ENCODE results near the gene CCDC74A. TPM values are rescaled to one million over a fixed set of nuclear protein-coding genes. Genes with fewer than 3 reads are reported as not detected.
"Not testable (repeated sequence)": the region's sequence is repeated elsewhere in the genome, so short reads cannot be mapped to it uniquely, and the experiment has no call there.

CCDC74A gene
- total RNA-seq, 1 experiment from 2014 or later: 1.2 TPM

DNA sequence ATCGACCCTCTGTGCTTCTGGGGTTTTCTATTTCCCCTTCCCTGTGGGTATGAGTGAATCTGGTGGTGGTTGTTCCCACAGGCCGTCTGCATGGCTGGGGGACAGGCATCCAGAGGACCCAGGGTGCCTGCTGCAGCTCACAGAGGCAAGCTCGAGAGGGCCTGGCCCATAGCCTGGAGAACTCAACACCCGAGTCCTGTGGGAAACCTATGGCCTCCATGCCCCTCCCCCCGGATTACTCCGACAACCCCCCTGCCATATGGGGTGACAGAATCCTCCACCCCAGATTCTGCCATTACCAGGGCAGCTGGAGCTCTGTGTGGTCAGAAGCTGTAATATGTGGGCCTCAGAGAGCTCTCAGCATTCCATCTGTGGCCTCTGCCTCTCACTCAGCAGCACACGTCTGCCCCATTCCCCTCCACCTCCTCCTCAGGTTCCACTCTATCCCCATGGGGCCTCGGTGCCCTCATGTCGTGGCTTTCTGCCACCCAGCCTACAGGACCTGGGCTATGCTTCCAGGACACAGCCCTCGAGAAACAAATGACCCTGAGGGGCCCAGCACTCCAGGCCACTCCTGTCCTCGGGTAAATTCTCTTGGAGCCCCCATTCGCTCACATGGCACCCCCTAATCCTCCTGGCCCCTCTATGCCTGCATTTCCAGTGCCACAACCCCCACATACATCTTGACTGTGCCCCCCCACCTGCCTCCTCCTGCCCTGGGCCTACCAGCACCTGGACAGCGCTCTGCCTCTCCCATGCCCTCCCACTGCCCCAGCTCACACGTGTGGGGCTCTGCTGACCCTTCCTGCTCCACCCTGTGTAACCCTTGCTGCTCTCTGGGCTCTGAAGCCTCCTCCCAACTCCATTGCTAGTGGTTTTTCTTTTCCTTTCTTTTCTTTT is 39.1 kb upstream of the CCDC74A start:
- H3K27ac Mint-ChIP-seq (ENCODE audit: unreplicated experiment): no peak overlapping the region
- DNase-seq: no peak
- intact Hi-C loops (cut with micrococcal nuclease; ENCODE audit: unreplicated experiment): no loop called here
- CTCF ChIA-PET: no interaction called here
- BruUV-seq (replicated peaks): no TSS peak
- peaks cover 11% of the 10 kb centered on the region for H3K4me1 Mint-ChIP-seq (ENCODE audit: low read depth, unreplicated experiment)
- H3K36me3 Mint-ChIP-seq (ENCODE audit: insufficient read depth, unreplicated experiment): peaks cover 35% of the 10 kb centered on the region
- TF ChIP-seq, protein P1, sequence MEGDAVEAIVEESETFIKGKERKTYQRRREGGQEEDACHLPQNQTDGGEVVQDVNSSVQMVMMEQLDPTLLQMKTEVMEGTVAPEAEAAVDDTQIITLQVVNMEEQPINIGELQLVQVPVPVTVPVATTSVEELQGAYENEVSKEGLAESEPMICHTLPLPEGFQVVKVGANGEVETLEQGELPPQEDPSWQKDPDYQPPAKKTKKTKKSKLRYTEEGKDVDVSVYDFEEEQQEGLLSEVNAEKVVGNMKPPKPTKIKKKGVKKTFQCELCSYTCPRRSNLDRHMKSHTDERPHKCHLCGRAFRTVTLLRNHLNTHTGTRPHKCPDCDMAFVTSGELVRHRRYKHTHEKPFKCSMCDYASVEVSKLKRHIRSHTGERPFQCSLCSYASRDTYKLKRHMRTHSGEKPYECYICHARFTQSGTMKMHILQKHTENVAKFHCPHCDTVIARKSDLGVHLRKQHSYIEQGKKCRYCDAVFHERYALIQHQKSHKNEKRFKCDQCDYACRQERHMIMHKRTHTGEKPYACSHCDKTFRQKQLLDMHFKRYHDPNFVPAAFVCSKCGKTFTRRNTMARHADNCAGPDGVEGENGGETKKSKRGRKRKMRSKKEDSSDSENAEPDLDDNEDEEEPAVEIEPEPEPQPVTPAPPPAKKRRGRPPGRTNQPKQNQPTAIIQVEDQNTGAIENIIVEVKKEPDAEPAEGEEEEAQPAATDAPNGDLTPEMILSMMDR (IDR thresholded peaks at IDR 0.05; ENCODE audit: unreplicated experiment): no peak
- no peak overlapping the region for H3K4me3 Mint-ChIP-seq (ENCODE audit: low read depth, unreplicated experiment)
- H3K27me3 Mint-ChIP-seq (ENCODE audit: unreplicated experiment): no peaks in the 10 kb centered on the region
- no peaks in the 10 kb centered on the region for H3K9me3 Mint-ChIP-seq (ENCODE audit: low read depth, unreplicated experiment)

GRCh38 chr2:131490616-131491468 is 36.8 kb upstream of the CCDC74A start:
- H3K36me3 Mint-ChIP-seq (ENCODE audit: insufficient read depth, unreplicated experiment): peaks cover 47% of the 10 kb centered on the region
- CTCF ChIA-PET; BruUV-seq (replicated peaks); H3K9me3 Mint-ChIP-seq (ENCODE audit: low read depth, unreplicated experiment); H3K27ac Mint-ChIP-seq (ENCODE audit: unreplicated experiment); H3K27me3 Mint-ChIP-seq (ENCODE audit: unreplicated experiment): not testable (repeated sequence)
- intact Hi-C loops (cut with micrococcal nuclease; ENCODE audit: unreplicated experiment): loop anchor here (10.0 kb wide), 1 partner anchor 336 kb away; no protein-coding TSS in a partner anchor
- peaks cover 17% of the 10 kb centered on the region for H3K4me1 Mint-ChIP-seq (ENCODE audit: low read depth, unreplicated experiment)
- peak overlapping the region; percentile 95 for H3K4me3 Mint-ChIP-seq (ENCODE audit: low read depth, unreplicated experiment)
- peak; percentile 8 for DNase-seq

DNA sequence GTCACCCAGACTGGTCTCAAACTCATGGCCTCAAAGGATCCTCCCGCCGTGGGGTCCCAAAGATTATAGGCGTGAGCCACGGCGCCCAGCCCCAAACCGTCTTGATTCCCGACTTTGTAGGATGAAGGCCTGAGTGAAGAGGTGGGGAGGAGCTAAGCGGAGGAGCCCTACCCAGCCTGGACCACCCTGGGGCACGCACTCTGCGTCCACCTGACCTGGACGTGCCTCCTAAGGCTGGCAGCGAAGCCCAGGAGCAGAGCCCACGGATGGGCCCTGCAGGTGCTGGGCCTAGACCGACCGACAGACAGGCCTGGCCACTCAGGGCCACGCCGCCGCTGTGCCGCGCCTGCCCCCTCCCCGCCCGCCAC is 36.2 kb upstream of the CCDC74A start:
- intact Hi-C loops (cut with micrococcal nuclease; ENCODE audit: unreplicated experiment): loop anchor here (10.0 kb wide), 1 partner anchor 337 kb away; no protein-coding TSS in a partner anchor
- H3K36me3 Mint-ChIP-seq (ENCODE audit: insufficient read depth, unreplicated experiment): peaks cover 47% of the 10 kb centered on the region
- BruUV-seq (replicated peaks); H3K27me3 Mint-ChIP-seq (ENCODE audit: unreplicated experiment); H3K27ac Mint-ChIP-seq (ENCODE audit: unreplicated experiment); CTCF ChIA-PET; H3K9me3 Mint-ChIP-seq (ENCODE audit: low read depth, unreplicated experiment): not testable (repeated sequence)
- peak overlapping the region; percentile 95 for H3K4me3 Mint-ChIP-seq (ENCODE audit: low read depth, unreplicated experiment)
- DNase-seq: peak; percentile 9
- H3K4me1 Mint-ChIP-seq (ENCODE audit: low read depth, unreplicated experiment): peaks cover 17% of the 10 kb centered on the region

DNA sequence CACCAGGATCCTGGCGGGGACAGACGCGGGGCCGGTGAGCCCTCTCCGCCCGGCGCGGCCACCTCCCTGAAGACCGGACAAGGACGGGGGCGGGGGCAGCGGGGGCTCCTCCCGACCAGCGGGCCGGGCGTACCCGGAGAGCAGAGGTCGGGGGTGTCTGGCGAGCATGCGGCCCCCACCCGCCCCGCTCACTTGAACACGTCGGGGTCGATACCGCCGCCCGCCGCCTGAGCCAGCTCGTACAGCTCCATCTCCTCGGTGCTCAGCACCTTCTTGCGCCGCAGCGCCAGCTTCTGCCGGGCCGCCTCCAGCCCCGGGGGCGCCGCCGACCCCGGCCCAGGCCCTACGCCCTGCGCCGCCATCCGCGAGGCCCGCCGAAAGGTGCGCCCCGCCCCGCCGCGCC is 35.7 kb upstream of the CCDC74A start, which contains the start of gene MZT2A:
MZT2A (minus strand) TSS at position 383 of the 403 bp plus-strand sequence; CDS start at position 362, 21 bp downstream.
- intact Hi-C loops (cut with micrococcal nuclease; ENCODE audit: unreplicated experiment): loop anchor here (1.0 to 10.0 kb wide), 3 partner anchors 79 to 337 kb away; no protein-coding TSS in a partner anchor
- CTCF ChIA-PET: interaction anchor here (1.1 to 1.3 kb wide), 2 partner anchors 181 to 399 kb away, joined by 4 to 11 read pairs; partner anchors contain the start of gene FAM168B
- H3K4me3 Mint-ChIP-seq (ENCODE audit: low read depth, unreplicated experiment): peak within 1 kb of the TSS; percentile 95
- not testable (repeated sequence) for DNase-seq; H3K27me3 Mint-ChIP-seq (ENCODE audit: unreplicated experiment); BruUV-seq (replicated peaks); H3K9me3 Mint-ChIP-seq (ENCODE audit: low read depth, unreplicated experiment)
- H3K27ac Mint-ChIP-seq (ENCODE audit: unreplicated experiment): peak within 1 kb of the TSS; percentile 94
- H3K36me3 Mint-ChIP-seq (ENCODE audit: insufficient read depth, unreplicated experiment): peaks cover 47% of the 10 kb centered on the region
- peaks cover 17% of the 10 kb centered on the region for H3K4me1 Mint-ChIP-seq (ENCODE audit: low read depth, unreplicated experiment)

GRCh38 chr2:131492418-131493198 is 35.1 kb upstream of the CCDC74A start:
- Mint-ChIP-seq H3K4me3 (ENCODE audit: low read depth, unreplicated experiment) (peak overlapping the region; percentile 95), H3K9me3 (ENCODE audit: low read depth, unreplicated experiment) (no peaks in the 10 kb centered on the region), H3K4me1 (ENCODE audit: low read depth, unreplicated experiment) (peaks cover 17% of the 10 kb centered on the region), H3K36me3 (ENCODE audit: insufficient read depth, unreplicated experiment) (peaks cover 47% of the 10 kb centered on the region), H3K27ac (ENCODE audit: unreplicated experiment) (peak overlapping the region; percentile 94), H3K27me3 (ENCODE audit: unreplicated experiment) (no peaks in the 10 kb centered on the region)
- BruUV-seq (replicated peaks): no TSS peak
- intact Hi-C loops (cut with micrococcal nuclease; ENCODE audit: unreplicated experiment): loop anchor here (1.0 to 10.0 kb wide), 3 partner anchors 79 to 338 kb away; no protein-coding TSS in a partner anchor
- DNase-seq: peak; percentile 95
- CTCF ChIA-PET: interaction anchor here (0.6 to 1.3 kb wide), 5 partner anchors 43 to 683 kb away, joined by 3 to 11 read pairs (median 4); partner anchors contain the start of gene FAM168B
- TF ChIP-seq, protein P1 (IDR thresholded peaks at IDR 0.05; ENCODE audit: unreplicated experiment): peak; percentile 80

Data from Calu3 (cell line).